Peyer's patch (tissue), 4 donors: ENCODE data around the gene ADGRF1.

ENCODE experiments used
- POLR2A ChIP-seq, 2 donors: fragments of 450-650 bp; IDR thresholded peaks; one replicate each; pipeline ENCODE4 v1.5.1; 2017; ENCODE audit warnings: antibody characterized with exemption in 2 of 2, mild to moderate bottlenecking in 2 of 2, moderate library complexity in 2 of 2
- TF ChIP-seq, protein P1 (sequence below), 6 experiments: fragments of 450-650 bp in 4 of 6; fragments of 200-600 bp in 2 of 6; sonication (generic) in 1 of 6; IDR thresholded peaks; one replicate each; pipeline ENCODE4 v1.5.1; 2017 to 2019; ENCODE audit warnings: antibody characterized with exemption in 6 of 6, mild to moderate bottlenecking in 3 of 6, moderate library complexity in 1 of 6

DNA sequence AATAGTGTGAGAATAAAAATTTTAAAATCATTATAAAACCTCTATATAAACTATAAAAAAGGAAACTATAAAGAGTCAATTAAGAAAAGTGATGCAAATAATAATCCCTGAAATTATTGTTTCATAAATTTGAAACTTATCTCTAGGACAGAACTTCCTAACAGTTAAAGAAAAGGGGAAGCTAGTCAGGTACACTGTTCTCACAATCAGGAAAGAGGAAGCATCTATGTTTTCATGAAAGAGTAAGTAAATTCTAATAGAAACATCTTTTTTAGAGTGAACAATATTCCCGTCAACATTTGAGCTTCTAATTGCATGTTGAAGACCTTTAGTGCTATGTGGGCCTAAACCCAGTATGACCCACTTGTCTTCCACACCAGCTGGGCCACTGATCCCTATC is 1.2 kb upstream of the ADGRF1 start:
- TF ChIP-seq POLR2A (IDR thresholded peaks at IDR 0.05), result no peak
- TF ChIP-seq, protein P1, sequence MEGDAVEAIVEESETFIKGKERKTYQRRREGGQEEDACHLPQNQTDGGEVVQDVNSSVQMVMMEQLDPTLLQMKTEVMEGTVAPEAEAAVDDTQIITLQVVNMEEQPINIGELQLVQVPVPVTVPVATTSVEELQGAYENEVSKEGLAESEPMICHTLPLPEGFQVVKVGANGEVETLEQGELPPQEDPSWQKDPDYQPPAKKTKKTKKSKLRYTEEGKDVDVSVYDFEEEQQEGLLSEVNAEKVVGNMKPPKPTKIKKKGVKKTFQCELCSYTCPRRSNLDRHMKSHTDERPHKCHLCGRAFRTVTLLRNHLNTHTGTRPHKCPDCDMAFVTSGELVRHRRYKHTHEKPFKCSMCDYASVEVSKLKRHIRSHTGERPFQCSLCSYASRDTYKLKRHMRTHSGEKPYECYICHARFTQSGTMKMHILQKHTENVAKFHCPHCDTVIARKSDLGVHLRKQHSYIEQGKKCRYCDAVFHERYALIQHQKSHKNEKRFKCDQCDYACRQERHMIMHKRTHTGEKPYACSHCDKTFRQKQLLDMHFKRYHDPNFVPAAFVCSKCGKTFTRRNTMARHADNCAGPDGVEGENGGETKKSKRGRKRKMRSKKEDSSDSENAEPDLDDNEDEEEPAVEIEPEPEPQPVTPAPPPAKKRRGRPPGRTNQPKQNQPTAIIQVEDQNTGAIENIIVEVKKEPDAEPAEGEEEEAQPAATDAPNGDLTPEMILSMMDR (IDR thresholded peaks at IDR 0.05), result no peak
